Activated naive CD8-positive, alpha-beta T cell treated with anti-CD3 and anti-CD28 coated beads, Interleukin-2, amount 50 U/mL, for 16 hours (primary cell): Measurements from ENCODE around the gene GIGYF2.
"Not testable (repeated sequence)": the region's sequence is repeated elsewhere in the genome, so short reads cannot be mapped to it uniquely, and the experiment has no call there.

Experiments used
- DNase-seq: peaks from one replicate; pipeline ENCODE4 v3.0.0-alpha.2; 2020; ENCODE audit warnings: low read depth, low spot score

GIGYF2 gene

GRCh38 chr2:232689152-232689910 lies 7.8 kb upstream of the GIGYF2 start:
- DNase-seq = no peak

- not testable (repeated sequence) for DNase-seq
Observed at GRCh38 chr2:232691117-232691516, 6.0 kb upstream of the GIGYF2 start.

DNA sequence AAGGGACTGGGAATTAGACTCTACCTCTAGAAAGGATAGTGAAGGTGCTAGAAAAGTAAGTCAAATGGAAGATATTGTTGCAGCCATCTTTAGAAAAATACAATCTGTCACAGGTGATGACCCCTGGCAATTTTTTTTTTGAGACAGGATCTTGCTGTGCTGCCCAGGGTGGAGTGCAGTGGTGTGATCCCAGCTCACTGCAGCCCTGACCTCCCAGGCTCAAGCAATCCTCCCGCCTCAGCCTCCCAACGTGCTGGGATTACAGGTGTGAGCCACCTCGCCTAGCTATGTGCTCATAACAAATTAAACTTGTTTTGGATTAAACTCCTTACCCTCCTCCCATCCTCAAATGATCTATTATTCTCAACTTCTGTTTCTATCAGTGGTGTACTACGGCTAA lies 3.8 kb upstream of the GIGYF2 start:
- no peak for DNase-seq

DNA sequence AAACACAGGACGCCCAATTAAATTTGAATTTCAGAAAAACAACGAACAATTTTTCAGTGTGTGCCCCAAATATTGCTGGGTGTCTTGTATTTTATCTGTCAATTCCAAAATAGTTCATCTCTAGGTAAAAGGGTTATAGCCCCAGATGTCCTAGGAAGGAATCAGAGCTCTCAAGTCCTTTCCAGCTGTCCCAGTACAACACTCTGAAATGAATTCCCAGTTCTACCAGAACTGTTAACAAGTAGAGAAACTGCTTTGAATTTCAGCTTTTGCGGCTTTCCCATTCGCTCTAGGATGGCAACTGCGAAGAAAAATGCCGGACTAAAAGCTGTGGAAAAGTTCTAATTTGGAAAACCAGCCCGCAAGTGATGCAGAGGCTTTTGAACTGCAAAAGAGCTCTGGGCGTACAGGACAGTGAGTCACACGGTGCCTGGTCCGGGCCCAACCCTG lies 497 bp upstream of the GIGYF2 start:
- no peak for DNase-seq

DNA sequence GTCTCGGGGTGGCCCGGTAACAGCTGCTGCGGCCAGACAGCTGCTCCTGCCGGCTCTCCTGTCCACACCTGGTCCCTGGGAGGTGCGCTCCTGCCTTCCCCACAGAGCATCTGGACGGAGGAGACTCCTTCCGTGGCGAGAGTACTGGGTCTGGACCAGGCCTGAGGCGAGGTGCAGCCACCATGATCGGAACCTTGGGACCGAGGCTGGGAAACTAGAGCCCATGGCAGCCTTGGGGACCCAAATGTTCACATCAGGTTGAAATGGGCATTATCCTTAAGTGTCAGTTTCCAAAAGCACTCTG lies 628 bp downstream of the GIGYF2 start:
- DNase-seq = no peak

GRCh38 chr2:232698556-232699091 lies 1.5 kb downstream of the GIGYF2 start:
- no peak for DNase-seq

DNA sequence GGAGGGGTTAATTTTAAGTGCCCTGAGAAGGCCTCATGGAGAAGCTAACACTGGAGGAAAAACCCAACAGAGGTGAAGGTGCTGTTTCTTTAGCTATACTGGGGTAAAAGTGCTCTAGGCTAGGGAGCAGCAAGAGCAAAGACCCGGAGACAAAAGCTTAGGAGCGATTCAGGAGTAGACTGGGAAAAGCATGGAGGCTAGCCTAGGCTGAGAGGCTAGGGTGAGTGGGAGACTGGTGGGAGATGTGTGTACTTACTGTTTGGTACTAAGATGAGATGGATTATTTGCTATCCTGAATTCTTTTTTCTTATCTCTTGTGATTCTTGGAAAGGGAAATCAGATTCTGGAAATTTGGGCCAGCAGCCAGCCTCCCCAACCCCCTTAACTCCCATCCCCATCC lies 2.0 kb downstream of the GIGYF2 start:
- no peak for DNase-seq

DNA sequence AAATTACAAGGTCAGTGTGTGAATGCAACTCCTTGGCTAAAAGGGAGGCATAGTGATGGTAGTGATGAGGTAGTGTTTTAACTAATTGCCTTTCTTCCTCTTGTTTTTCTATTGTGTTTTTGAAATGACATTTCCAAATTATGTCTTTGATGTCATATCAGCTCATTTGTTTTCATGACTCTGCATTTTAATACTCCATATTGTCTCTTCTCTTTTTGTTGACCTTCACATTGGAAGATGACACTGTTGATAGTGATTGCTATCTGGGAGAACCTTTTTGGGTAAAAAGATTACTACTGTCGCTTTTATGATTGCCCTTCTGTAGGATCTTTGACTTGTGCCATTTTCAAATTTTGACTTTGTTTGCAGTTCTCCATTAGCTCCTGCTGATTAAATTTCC lies 3.0 kb downstream of the GIGYF2 start:
- no peak for DNase-seq

- DNase-seq = no peak
Observed at GRCh38 chr2:232707076-232707475, 9.9 kb downstream of the GIGYF2 start.

GRCh38 chr2:232713505-232713904 lies 16.4 kb downstream of the GIGYF2 start:
- DNase-seq = no peak

DNA sequence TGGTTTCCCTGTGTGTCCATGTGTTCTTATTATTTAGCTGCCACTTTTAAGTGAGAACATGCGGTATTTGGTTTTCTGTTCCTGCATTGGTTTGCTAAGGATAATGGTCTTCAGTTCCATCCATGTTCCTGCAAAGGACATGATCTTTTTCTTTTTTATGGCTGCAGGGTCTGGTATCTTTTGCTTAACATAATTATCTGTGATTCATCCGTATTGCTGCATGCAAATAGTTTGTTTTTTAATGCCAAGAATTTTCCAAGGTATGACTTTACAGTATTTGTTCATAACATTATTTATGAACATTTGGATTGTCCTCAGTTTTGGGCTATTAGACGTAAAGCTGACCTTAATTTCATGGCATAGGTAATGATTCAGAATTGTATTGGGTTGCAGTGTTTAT lies 17.8 kb downstream of the GIGYF2 start:
- no peak for DNase-seq

DNA sequence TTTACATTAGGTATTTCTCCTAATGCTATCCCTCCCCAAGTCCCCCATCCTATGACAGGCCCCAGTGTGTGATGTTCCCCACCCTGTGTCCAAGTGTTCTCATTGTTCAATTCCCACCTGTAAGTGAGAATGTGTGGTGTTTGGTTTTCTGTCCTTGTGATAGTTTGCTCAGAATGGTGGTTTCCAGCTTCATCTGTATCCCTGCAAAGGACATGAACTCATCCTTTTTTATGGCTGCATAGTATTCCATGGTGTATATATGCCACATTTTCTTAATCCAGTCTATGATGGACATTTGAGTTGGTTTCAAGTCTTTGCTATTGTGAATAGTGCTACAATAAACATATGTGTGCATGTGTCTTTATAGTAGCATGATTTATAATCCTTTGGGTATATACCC lies 22.9 kb downstream of the GIGYF2 start:
- not testable (repeated sequence) for DNase-seq

GRCh38 chr2:232721261-232721660 lies 24.1 kb downstream of the GIGYF2 start:
- DNase-seq = no peak

GRCh38 chr2:232721882-232722281 lies 24.8 kb downstream of the GIGYF2 start:
- DNase-seq = no peak

GRCh38 chr2:232723027-232723426 lies 25.9 kb downstream of the GIGYF2 start:
- no peak for DNase-seq

DNA sequence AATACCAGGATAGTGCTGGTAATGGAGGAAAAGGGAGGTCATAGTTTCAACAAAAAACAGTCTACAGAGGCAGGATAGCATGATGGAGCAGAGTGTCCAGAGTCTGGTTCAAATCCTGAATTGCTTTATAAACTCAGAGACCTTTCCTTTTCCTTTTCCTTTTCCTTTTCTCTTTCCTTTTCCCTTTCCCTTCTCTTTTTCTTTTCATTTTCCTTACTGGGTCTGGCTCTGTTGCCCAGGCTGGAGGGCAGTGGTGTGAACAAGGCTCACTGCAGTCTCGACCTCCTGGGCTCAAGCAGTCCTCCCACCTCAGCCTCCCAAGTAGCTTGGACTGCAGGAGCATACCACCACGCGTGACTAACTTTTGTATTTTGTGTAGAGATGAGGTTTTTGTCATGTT lies 31.7 kb downstream of the GIGYF2 start:
- no peak for DNase-seq

- no peak for DNase-seq
Observed at GRCh38 chr2:232731470-232731869, 34.3 kb downstream of the GIGYF2 start.

DNA sequence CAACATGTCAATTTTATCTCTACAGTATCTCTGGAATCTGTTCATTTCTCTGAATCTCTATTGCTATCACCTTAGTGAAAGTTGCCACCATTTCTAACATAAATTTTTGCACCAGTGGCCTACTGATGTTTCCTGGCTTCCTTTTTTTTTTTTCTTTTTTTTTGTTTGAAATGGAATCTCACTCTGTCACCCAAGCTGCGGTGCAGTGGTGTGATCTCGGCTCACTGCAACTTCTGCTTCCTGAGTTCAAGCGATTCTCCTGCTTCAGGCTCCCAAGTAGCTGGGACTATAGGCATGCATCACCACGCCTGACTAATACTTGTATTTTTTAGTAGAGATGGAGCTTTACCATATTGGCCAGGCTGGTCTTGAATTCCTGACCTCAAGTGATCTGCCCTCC lies 44.2 kb downstream of the GIGYF2 start:
- no peak for DNase-seq

- DNase-seq = no peak
Observed at GRCh38 chr2:232741972-232742371, 44.8 kb downstream of the GIGYF2 start.

GRCh38 chr2:232744963-232745362 lies 47.8 kb downstream of the GIGYF2 start:
- DNase-seq = no peak

GRCh38 chr2:232748038-232748437 lies 50.9 kb downstream of the GIGYF2 start:
- no peak for DNase-seq

GRCh38 chr2:232749331-232749730 lies 52.2 kb downstream of the GIGYF2 start:
- DNase-seq = no peak

GRCh38 chr2:232750135-232750671 lies 53.1 kb downstream of the GIGYF2 start:
- DNase-seq = no peak

DNA sequence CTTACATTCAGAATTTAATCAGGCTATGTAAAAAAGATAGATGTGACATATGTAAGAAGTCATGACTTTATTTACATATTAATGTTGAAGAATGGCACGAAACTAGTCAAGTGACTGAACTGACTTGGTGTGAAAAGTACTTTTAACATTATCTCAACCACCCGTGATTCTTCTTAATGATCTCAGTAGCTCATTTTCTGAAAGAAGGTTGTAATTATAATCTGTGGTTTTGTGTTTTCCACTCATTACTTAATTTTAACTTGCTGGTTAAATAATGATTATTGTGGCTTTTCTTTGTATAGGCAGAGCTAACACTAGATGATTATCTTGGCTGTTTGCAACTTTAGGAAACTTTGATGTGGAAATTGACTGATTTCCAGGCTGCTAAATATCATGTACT lies 60.8 kb downstream of the GIGYF2 start:
- no peak for DNase-seq
